PC-9 (cell line): ENCODE data around the gene AGPAT3.

Source experiments
- EZH2 ChIP-seq: fragments of 200-600 bp; sonication (generic); IDR thresholded peaks from 2 replicates; pipeline ENCODE4 v1.8.0; 2017; ENCODE audit warnings: antibody characterized with exemption, low read depth
- TF ChIP-seq, protein P1 (sequence below): fragments of 200-600 bp; sonication (generic); conservative IDR thresholded peaks from 2 replicates; pipeline ENCODE4 v1.6.1; 2017; ENCODE audit warnings: mixed run types, antibody characterized with exemption, mild to moderate bottlenecking, moderate library complexity

DNA sequence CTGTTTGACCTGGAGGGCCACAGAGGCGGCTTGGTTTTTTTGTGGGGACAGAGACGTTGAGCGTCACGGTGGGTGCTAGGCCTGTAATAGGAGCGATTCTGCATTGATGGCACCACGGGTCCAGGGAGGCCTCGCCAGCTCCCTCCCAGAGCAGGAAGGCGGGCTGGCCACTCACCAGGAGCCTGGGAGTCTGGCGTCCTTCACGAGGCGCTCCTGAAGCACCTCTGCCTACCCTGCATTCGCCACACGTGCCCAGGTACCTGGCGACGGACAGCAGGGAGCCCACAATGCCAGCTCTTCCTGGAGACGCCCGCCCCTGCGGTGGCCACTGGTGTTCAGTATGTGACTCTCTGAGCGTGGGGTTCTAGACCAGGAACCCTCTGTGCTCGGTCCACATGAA, 77.2 kb downstream of the AGPAT3 start:
- TF ChIP-seq, protein P1, sequence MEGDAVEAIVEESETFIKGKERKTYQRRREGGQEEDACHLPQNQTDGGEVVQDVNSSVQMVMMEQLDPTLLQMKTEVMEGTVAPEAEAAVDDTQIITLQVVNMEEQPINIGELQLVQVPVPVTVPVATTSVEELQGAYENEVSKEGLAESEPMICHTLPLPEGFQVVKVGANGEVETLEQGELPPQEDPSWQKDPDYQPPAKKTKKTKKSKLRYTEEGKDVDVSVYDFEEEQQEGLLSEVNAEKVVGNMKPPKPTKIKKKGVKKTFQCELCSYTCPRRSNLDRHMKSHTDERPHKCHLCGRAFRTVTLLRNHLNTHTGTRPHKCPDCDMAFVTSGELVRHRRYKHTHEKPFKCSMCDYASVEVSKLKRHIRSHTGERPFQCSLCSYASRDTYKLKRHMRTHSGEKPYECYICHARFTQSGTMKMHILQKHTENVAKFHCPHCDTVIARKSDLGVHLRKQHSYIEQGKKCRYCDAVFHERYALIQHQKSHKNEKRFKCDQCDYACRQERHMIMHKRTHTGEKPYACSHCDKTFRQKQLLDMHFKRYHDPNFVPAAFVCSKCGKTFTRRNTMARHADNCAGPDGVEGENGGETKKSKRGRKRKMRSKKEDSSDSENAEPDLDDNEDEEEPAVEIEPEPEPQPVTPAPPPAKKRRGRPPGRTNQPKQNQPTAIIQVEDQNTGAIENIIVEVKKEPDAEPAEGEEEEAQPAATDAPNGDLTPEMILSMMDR, result no peak
- no peak for TF ChIP-seq EZH2
